ENCODE measurements around the gene HIRIP3.

The HIRIP3 gene

DNA sequence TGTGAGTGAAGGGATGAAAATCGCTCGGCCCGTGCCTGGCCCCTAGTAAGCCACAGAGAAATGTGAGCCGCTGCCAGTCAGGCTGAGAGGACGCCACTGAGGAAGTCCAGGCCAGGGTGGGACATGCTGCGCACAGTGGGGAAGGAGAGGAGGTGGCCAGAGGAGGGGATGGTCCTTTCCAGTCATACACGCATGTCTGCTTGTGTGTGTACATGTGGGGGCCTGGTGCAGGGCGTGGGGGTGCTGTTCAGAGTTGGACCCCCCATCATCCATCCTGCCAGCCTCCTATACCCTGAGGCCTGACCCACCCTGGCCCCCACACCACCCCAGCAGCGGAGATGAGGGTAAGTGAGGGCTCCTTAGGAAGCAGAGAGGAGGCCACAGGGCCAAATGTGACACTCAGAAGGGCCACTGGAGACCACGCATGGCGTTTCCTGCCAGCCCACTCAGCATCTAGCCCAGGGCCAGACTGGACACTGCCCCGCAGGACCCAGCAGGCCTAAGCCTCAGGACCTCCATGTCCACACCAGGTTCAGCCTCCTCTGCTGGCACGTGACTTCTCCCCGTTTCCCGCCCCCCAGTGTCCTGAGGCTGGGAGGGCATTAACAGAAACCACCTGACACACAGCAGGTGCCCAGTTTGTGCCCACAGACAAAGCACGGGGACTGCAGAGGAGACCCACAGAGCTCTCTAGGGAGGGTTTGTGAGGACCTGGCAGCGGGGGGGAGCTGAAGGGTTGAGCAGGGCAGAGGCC, 8.4 kb upstream of the HIRIP3 start:
- TF ChIP-seq, protein P1, sequence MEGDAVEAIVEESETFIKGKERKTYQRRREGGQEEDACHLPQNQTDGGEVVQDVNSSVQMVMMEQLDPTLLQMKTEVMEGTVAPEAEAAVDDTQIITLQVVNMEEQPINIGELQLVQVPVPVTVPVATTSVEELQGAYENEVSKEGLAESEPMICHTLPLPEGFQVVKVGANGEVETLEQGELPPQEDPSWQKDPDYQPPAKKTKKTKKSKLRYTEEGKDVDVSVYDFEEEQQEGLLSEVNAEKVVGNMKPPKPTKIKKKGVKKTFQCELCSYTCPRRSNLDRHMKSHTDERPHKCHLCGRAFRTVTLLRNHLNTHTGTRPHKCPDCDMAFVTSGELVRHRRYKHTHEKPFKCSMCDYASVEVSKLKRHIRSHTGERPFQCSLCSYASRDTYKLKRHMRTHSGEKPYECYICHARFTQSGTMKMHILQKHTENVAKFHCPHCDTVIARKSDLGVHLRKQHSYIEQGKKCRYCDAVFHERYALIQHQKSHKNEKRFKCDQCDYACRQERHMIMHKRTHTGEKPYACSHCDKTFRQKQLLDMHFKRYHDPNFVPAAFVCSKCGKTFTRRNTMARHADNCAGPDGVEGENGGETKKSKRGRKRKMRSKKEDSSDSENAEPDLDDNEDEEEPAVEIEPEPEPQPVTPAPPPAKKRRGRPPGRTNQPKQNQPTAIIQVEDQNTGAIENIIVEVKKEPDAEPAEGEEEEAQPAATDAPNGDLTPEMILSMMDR (IDR thresholded peaks at IDR 0.05; ENCODE audit: low read depth, low read length, poor library complexity, severe bottlenecking): no peak
- TF ChIP-seq EZH2phosphoT487 (IDR thresholded peaks at IDR 0.05; ENCODE audit: borderline replicate concordance, low read length): no peak
- H3K4me2 ChIP-seq (ENCODE audit: low read length): no peak overlapping the region
- H3K4me1 ChIP-seq (ENCODE audit: control insufficient read depth, low read length): no peaks in the 10 kb centered on the region
- H3F3A ChIP-seq (ENCODE audit: control insufficient read depth, insufficient read depth): no peaks in the 10 kb centered on the region
- no peak overlapping the region for H3K4me3 ChIP-seq (ENCODE audit: low read length)
- peaks cover 46% of the 10 kb centered on the region for H3K36me3 ChIP-seq (ENCODE audit: control insufficient read depth, low read length)
- H3K27me3 ChIP-seq (ENCODE audit: control insufficient read depth, low read length): no peaks in the 10 kb centered on the region
- no peaks in the 10 kb centered on the region for H3K9me3 ChIP-seq (ENCODE audit: control insufficient read depth, insufficient read depth, low read length)
- no peaks in the 10 kb centered on the region for H4K20me1 ChIP-seq (ENCODE audit: control insufficient read depth, insufficient read depth, low read depth, low read length)
- no peaks in the 10 kb centered on the region; the same call in 1 of the 2 replicates for H3K79me2 ChIP-seq (ENCODE audit: control insufficient read depth, low read length)
- no peaks in the 10 kb centered on the region for H3K9me2 ChIP-seq (replicated peaks; ENCODE audit: control insufficient read depth, low read length)
- H3K27ac ChIP-seq (ENCODE audit: low read depth, low read length): no peak overlapping the region

DNA sequence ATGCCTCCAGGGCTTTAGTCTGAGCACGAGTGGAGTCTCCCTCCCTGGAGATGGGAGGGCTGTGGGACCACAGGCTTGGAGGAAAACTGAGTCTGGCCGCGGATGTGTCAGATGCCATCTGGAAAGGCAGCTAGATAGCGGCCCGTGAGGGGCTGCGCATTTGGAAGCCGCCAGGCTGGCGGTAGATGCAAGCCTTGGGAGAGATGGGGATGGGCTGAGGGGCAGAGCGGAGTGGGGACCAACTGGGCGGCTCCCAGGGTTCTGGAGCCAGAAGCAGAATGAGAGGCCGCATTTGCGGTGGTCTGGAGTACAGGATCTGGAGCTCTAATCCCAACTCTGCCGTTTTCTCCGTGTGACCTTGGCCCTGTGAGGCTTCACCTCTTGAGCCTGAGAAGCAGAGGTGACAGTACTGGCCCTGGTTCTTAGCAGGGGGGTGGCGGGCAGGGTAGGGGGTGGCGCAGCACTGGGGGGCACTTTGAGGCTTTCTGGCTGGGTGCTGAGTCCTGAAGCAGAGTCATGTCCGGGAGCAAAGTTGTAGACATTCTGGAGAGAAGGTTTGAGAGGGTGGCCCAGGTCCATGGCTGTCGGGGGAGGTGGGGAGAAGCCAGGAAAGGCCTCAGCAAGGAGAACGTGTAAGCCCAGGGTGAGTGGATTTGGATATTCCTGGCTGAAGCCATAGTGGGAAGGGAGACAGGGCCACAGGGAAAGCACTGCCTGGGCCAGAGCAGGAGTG, 7.4 kb upstream of the HIRIP3 start:
- Histone ChIP-seq H4K20me1 (ENCODE audit: control insufficient read depth, insufficient read depth, low read depth, low read length) (no peaks in the 10 kb centered on the region), H3K36me3 (ENCODE audit: control insufficient read depth, low read length) (peaks cover 54% of the 10 kb centered on the region), H3K4me1 (ENCODE audit: control insufficient read depth, low read length) (peaks cover under 1% of the 10 kb centered on the region; the same call in 1 of the 2 replicates), H3K9me2 (replicated peaks; ENCODE audit: control insufficient read depth, low read length) (no peaks in the 10 kb centered on the region), H3K79me2 (ENCODE audit: control insufficient read depth, low read length) (peaks cover 5% of the 10 kb centered on the region), H3K27ac (ENCODE audit: low read depth, low read length) (no peak overlapping the region), H3K4me3 (ENCODE audit: low read length) (no peak overlapping the region), H3F3A (ENCODE audit: control insufficient read depth, insufficient read depth) (no peaks in the 10 kb centered on the region), H3K27me3 (ENCODE audit: control insufficient read depth, low read length) (no peaks in the 10 kb centered on the region), H3K9me3 (ENCODE audit: control insufficient read depth, insufficient read depth, low read length) (no peaks in the 10 kb centered on the region), H3K4me2 (ENCODE audit: low read length) (no peak overlapping the region)
- no peak for TF ChIP-seq EZH2phosphoT487 (IDR thresholded peaks at IDR 0.05; ENCODE audit: borderline replicate concordance, low read length)
- TF ChIP-seq, protein P1 (IDR thresholded peaks at IDR 0.05; ENCODE audit: low read depth, low read length, poor library complexity, severe bottlenecking): no peak

DNA sequence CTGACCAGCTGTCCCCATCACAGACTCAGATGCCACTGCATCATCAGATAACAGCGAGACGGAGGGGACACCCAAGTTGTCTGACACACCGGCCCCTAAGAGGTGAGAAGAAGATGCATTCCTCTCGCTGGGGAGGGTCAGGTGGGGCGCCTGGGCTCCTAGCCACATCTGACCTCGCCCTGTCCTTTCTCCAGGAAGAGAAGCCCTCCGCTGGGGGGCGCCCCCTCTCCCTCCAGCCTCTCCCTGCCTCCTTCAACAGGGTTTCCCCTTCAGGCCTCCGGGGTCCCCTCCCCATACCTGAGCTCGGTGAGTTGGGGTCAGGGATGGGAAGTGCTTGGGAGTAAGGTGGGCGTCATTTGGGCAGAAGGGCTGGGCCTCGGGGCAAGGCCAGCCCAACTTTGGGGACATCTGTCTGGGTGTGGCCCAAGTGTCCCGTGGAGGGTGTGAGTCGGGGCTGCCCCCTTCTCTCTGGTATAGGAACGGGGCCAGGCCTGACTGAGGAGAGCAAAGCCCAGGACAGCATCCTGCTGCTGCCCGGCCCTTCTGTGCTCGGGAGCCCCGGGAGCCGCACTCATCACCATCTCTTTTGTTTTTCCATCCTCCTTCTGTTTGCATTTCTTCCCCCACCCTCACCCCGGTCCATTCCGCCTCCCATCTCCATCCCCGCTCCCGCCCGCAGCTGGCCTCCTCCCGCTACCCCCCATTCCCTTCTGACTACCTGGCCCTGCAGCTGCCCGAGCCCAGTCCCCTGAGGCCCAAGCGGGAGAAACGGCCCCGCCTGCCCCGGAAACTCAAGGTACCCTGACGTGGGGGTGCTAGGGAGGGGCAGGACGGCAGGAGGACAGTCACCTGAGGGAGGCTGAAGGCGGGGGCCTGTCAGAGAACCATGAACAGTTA, 5.6 kb upstream of the HIRIP3 start:
- peaks cover 11% of the 10 kb centered on the region for H3K4me1 ChIP-seq (ENCODE audit: control insufficient read depth, low read length)
- TF ChIP-seq, protein P1 (IDR thresholded peaks at IDR 0.05; ENCODE audit: low read depth, low read length, poor library complexity, severe bottlenecking): no peak
- TF ChIP-seq EZH2phosphoT487 (IDR thresholded peaks at IDR 0.05; ENCODE audit: borderline replicate concordance, low read length): no peak
- H3K4me3 ChIP-seq (ENCODE audit: low read length): no peak overlapping the region
- H3K27me3 ChIP-seq (ENCODE audit: control insufficient read depth, low read length): no peaks in the 10 kb centered on the region
- H3K9me2 ChIP-seq (replicated peaks; ENCODE audit: control insufficient read depth, low read length): no peaks in the 10 kb centered on the region
- peaks cover 67% of the 10 kb centered on the region for H3K36me3 ChIP-seq (ENCODE audit: control insufficient read depth, low read length)
- no peak overlapping the region for H3K4me2 ChIP-seq (ENCODE audit: low read length)
- no peaks in the 10 kb centered on the region; the same call in 1 of the 2 replicates for H3F3A ChIP-seq (ENCODE audit: control insufficient read depth, insufficient read depth)
- H3K79me2 ChIP-seq (ENCODE audit: control insufficient read depth, low read length): peaks cover 23% of the 10 kb centered on the region
- H4K20me1 ChIP-seq (ENCODE audit: control insufficient read depth, insufficient read depth, low read depth, low read length): no peaks in the 10 kb centered on the region
- H3K9me3 ChIP-seq (ENCODE audit: control insufficient read depth, insufficient read depth, low read length): no peaks in the 10 kb centered on the region
- H3K27ac ChIP-seq (ENCODE audit: low read depth, low read length): no peak overlapping the region

Measured in DOHH2 (cell line).